Umbilical cord (tissue), 2 donors: Measurements from ENCODE around the gene RRP8. TPM values are rescaled to one million over a fixed set of nuclear protein-coding genes. Genes with fewer than 3 reads are reported as not detected.

Source experiments
- DNase-seq: peaks from one replicate; pipeline ENCODE4 v3.0.0-alpha.2; 2015; ENCODE audit warnings: low spot score
- total RNA-seq: library from RNA; depleted of rRNA; stranded (reverse); fragments of >200 nt; gene quantifications from one replicate; pipeline ENCODE4 v1.2.3, GENCODE V29; 2014; ENCODE audit warnings: low replicate concordance; ENCODE audit not compliant: insufficient read depth

RRP8 gene
- total RNA-seq, 1 donor from 2014 or later: 10.6 TPM

DNA sequence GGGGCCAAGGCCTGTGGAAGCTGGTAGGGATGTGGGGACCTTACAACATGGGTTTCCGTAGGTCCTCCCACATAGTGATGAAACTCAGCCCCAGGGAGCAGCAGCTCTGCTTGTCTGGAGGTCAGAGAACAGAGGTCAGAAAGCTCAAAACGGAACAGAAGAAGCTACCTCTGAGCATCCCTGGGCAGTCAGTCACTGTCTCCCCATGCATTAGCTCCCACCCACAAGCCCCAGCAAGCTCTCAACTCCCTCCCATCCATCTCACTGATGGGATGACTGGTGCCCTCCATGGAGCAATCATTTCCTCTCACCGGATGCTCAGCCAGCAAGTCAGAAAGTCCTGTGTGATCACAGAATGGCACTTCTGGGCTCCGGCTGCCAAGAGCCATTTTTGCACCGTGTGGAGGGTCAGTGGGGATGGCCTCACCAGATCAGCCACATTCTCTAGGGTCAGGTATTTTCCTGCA is 13.9 kb upstream of the RRP8 start:
- DNase-seq: no peak

GRCh38 chr11:6616596-6617250 is 13.3 kb upstream of the RRP8 start:
- no peak for DNase-seq

- no peak for DNase-seq
These were observed 12.6 kb upstream of the RRP8 start for GRCh38 chr11:6615882-6616585.

DNA sequence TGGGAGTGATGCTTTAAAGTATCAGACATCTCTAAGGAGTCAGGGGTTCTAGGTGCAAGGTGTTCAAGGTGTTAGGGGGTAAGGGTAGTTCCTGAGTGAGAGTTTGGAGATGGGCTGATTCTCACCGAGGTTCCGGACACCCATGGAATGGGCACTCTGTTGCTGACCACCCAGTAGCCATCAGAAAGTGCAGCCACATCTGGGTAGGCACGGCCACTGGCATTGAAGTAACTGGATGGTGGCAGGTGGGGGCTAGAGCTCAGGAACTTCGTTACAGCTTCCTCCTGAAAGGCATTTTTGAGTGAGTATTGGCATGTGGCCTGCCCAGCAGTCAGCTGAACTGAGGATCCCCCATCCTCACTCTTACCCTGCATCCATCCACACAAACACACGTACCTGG is 11.6 kb upstream of the RRP8 start:
- DNase-seq: no peak

DNA sequence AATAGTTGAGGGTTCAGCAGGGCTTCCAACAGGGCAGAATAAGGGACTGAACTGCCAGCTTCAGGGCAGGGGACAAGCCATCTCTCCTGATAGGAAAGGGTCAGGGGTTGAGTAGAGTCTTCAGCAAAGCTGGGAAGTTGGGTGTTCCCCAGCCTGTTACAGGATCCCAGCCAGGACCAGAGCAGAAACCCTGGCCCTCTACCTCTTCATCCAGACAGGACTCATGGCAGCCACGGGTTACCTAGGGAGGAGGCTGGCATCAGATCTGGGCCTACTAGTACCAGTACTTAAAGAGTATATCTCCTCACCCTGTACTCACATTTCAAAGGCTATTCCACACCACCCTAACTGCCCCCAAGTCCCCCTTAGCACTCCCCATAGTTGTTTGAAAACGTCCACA is 11.0 kb upstream of the RRP8 start:
- no peak for DNase-seq

- no peak for DNase-seq
These were observed 10.1 kb upstream of the RRP8 start for GRCh38 chr11:6613496-6613895.

DNA sequence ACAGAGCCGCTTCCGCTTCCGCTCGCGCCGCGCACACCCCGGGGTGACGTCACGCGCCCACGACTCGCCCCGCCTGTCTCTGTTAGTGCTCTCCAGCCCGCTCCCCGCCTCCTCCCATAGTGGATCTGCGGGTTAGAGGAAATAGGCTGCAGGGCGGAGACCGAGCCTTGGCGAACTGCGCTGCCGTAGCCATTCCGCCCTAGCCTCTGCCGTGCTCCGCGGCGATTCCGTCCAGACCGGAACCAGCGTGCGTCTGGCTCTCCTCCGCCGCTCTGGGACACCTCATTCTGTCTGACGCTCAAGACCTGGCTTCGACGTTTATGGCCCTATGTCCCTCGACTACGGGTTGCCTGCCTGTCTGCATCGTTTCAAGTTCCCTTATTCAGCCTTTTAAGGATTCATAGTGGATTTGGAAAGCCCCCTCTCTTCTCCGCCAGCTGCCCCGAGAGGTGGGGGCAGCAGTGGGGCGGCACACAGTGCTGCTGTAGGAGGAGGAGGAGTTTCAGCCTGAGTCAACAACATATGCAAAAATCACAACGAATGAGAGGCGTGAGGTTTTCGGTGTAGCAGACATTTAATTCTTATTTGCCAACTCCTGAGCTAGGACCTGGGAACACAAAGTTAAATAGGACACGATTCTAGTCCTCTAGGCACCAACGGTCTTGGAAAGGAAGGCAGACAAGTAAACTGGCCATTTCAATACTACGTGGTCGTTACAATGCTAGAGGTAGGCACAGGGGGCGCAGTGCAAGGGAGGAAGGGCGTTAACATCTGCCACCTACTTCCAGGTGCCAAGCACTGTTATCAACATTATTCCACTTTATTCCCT is 9.0 kb upstream of the RRP8 start, which contains the start of gene TAF10:
Gene TAF10 (minus strand): TSS at position 4 of the 829 bp plus-strand sequence. CDS start 27 bp downstream, outside the sequence.
- peak; percentile 99 for DNase-seq

DNA sequence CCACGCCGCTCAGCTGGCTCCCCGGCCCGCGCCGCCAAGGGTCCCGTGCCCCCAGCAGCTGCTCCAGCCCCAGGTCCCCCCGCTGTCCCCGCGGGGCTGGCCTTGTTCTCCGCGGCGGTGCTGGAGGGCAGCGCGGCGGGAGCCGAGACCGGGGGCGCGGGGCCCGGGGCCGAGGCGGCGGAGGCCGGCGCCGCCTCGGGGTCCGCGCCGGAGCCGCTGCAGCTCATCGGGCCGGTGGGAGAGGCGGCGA is 8.5 kb upstream of the RRP8 start:
- no peak for DNase-seq

GRCh38 chr11:6611092-6611962 is 7.9 kb upstream of the RRP8 start:
- peak; percentile 29 for DNase-seq

- DNase-seq: no peak
These were observed 7.2 kb upstream of the RRP8 start for GRCh38 chr11:6610591-6610990.

DNA sequence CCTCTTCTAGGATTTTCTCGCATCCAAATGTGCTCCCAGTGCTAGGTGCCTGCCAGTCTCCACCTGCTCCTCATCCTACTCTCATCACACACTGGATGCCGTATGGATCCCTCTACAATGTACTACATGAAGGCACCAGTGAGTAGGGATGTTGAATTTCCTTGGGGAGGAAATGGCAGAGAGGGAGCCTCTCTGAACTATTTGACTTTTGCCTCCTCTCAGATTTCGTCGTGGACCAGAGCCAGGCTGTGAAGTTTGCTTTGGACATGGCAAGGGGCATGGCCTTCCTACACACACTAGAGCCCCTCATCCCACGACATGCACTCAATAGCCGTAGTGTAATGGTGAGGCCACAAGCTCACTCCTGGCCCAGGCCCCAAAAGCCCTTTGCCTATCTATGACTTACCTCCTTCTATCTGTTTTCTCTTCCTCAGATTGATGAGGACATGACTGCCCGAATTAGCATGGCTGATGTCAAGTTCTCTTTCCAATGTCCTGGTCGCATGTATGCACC is 6.1 kb upstream of the RRP8 start:
- DNase-seq: no peak

- DNase-seq: no peak
These were observed 5.5 kb upstream of the RRP8 start for GRCh38 chr11:6608726-6609501.

- DNase-seq: no peak
These were observed 4.6 kb upstream of the RRP8 start for GRCh38 chr11:6608011-6608410.

DNA sequence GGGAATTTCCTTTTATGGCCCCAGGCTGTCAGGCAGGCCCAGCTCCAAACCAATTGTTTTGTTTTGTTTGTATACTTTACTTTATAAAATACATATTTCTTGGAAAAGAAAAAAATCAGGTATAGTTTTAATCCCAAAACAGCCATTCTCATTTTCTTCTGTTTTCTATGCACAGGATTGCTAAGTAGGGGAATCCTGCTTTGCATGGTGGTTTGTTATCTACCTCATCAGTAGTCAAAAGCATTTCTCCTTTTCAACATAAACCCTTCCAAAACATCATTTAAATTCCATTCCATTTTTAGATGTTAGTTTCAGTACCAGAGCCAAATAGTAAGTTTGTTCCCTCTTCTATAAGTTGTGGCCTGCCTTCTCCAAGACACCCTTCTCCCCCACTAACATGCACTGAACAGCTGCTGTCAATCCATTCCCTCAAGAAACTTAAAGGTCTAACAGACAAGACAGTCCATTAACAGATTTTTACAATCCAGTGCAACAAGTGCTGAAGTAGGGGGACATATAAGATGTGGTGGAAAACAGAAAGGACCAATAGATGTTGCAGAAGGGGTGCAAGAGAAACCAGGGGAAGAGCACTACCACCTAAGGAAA is 3.9 kb upstream of the RRP8 start:
- no peak for DNase-seq

- peak; percentile 98 for DNase-seq
These were observed 3.2 kb upstream of the RRP8 start for GRCh38 chr11:6606471-6607189.

DNA sequence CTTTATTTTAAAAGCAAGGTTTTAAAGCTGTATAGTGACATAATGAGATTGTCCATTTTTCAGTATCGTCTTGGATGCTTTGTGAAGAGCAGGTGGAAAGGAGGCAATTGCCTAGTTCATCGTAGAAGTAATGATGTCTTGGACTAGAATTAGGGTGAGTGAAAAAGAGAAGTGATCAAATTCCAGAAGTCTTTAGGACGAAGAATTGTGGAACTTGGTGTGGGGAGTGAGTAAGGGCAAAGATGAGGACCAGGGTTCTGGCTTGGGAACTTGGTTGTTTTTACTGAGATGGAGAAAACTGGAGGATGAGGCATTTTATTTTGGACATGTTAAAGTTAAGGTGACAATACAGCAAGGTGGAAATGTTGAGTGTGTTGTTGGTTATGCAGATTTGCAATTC is 1.4 kb upstream of the RRP8 start:
- no peak for DNase-seq

DNA sequence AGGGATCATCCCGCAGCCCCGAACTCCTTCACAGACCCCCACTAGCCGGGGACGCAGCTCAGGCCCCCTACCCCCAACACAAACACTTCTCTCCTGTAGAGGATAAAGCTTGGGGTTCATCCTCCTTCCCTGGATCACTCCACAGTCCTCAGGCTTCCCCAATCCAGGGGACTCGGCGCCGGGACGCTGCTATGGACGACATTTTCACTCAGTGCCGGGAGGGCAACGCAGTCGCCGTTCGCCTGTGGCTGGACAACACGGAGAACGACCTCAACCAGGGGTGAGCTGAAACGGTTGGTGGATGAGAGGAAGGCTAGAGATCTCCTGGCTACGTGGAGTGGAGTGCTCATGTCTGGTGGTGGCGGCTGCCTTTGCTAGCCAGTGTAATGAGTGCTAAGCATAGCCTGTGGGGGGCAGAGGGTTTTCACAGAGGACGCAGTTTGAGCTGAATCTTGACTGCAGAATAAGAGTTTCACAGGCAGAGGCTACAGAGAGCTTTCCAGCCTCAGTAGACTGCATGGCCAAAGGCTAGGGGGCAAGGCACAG is 738 bp upstream of the RRP8 start:
- peak; percentile 73 for DNase-seq

- no peak for DNase-seq
These were observed 1.1 kb downstream of the RRP8 start for GRCh38 chr11:6602096-6602940.
